Right atrium auricular region (tissue), 2 donors: Measurements from ENCODE around the gene ICAM1. TPM values are rescaled to one million over a fixed set of nuclear protein-coding genes. Genes with fewer than 3 reads are reported as not detected.

Experiments
- DNase-seq: peaks from one replicate; pipeline ENCODE4 v3.0.0-alpha.2; 2019; ENCODE audit warnings: low spot score
- H3K27ac ChIP-seq, 2 donors: fragments of 200-600 bp; sonication (generic); 1 replicate in 1 of 2; 2 replicates in 1 of 2; pipeline ENCODE4 v1.5.1; 2016 to 2019
- H3K27me3 ChIP-seq, 2 donors: fragments of 200-600 bp; sonication (generic); one replicate each; pipeline versions ENCODE4 v1.5.1 to v1.6.0; 2017 to 2019
- H3K36me3 ChIP-seq: fragments of 200-600 bp; sonication (generic); one replicate; pipeline ENCODE4 v1.5.1; 2016
- H3K4me1 ChIP-seq, 2 donors: fragments of 200-600 bp; sonication (generic); one replicate each; pipeline versions ENCODE4 v1.5.1 to v1.6.0; 2017 to 2019
- H3K4me3 ChIP-seq, 2 donors: fragments of 200-600 bp; sonication (generic); 1 replicate in 1 of 2; 2 replicates in 1 of 2; pipeline ENCODE4 v1.5.1; 2017 to 2019; ENCODE audit warnings: mild to moderate bottlenecking in 1 of 2, moderate library complexity in 1 of 2
- H3K9me3 ChIP-seq, 2 donors: fragments of 200-600 bp; sonication (generic); one replicate each; pipeline ENCODE4 v1.5.1; 2019
- CTCF ChIP-seq, 2 donors: fragments of 200-600 bp; sonication (generic); IDR thresholded peaks; one replicate each; pipeline ENCODE4 v1.5.1; 2019; ENCODE audit warnings: antibody characterized with exemption in 2 of 2
- total RNA-seq, 2 donors: library from RNA; depleted of rRNA; stranded (reverse); fragments of >200 nt; gene quantifications; one replicate each; pipeline ENCODE4 v1.1.0, GENCODE V29; 2016

The ICAM1 gene
- total RNA-seq, 2 donors from 2014 or later = 15.2 to 24.4 TPM

DNA sequence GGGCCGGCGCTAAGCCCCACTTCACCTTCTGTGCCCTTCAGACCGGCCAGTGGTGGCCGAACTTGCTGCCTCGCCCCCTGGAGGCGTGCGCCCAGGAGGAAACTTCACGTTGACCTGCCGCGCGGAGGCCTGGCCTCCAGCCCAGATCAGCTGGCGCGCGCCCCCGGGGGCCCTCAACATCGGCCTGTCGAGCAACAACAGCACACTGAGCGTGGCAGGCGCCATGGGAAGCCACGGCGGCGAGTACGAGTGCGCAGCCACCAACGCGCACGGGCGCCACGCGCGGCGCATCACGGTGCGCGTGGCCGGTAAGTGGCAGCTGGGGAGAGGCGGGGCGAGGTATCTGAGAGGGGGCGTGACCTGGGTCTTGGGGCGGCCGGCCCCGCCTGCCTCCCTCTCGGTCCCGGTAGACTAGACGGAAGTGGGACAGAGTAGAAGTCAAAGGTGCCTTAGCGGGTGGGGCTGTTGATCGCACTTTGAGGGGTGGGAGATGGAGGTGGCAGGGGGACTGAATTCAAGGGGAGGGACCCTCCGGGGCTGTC is 24.5 kb downstream of the ICAM1 start:
- DNase-seq = no peak
- no peak overlapping the region for H3K27ac ChIP-seq
- peak overlapping the region in 1 of 2 donors; percentile 29 for H3K4me3 ChIP-seq
- TF ChIP-seq CTCF (IDR thresholded peaks at IDR 0.05) = no peak
- H3K36me3 ChIP-seq = no peaks in the 10 kb centered on the region
- H3K27me3 ChIP-seq = peaks cover 23 to 43% of the 10 kb centered on the region in 2 donors
- H3K4me1 ChIP-seq = peaks cover 0 to 43% of the 10 kb centered on the region in 2 donors
- H3K9me3 ChIP-seq = no peaks in the 10 kb centered on the region

GRCh38 chr19:10295847-10296591 is 25.1 kb downstream of the ICAM1 start:
- TF ChIP-seq CTCF (IDR thresholded peaks at IDR 0.05) = no peak
- no peaks in the 10 kb centered on the region for H3K9me3 ChIP-seq
- no peaks in the 10 kb centered on the region for H3K36me3 ChIP-seq
- H3K4me1 ChIP-seq = peaks cover 0 to 37% of the 10 kb centered on the region in 2 donors
- H3K4me3 ChIP-seq = peak overlapping the region in 1 of 2 donors; percentile 29
- peaks cover 23 to 36% of the 10 kb centered on the region in 2 donors for H3K27me3 ChIP-seq
- no peak for DNase-seq
- no peak overlapping the region for H3K27ac ChIP-seq

DNA sequence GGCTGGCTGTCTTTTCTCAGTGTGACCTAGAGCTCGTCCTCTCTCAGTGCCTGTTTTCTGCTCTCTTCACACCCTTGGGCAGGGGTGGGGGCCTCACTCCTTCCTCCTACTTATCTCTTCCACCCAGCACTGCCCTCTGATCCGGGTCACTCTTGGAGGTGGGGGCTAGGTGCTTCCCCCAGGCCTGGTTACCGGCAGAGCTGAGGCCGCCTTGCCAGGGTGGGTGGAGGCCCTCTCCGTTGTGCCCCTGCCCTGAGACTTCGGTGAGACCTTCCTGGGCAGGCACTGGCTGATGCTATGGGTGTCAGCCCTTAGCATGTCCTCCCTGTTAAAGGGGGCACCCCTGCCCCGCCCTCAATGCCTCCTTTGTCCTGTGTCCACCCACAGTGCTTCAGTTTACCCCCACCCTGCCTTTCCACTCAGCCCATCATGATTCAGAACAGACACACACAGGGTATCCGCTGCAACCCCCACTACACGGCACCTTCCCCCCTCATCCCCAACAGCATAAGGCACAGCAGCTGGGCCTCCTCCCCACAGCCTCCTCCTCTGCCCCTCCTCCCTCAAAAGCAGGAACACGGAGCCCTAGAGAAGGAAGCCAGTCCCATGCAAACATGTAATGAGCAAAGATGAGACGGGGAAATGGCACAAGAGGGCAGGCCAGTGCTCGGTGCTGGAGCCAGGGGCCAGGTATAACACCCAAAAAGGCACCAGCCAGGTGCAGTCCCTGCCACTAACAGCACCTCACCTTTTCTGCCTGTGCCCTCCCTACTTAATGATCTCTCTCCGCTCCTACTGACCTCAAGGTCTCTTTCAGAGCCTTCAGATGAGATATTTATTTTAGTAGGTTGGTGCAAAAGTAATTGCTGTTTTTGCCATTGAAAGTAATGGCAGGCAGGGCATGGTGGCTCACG is 28.9 kb downstream of the ICAM1 start:
- no peak for DNase-seq
- Histone ChIP-seq H3K36me3 (no peaks in the 10 kb centered on the region), H3K4me1 (peaks cover 0 to 13% of the 10 kb centered on the region in 2 donors), H3K9me3 (no peaks in the 10 kb centered on the region), H3K27me3 (peaks cover 0 to 15% of the 10 kb centered on the region in 2 donors), H3K4me3 (no peak overlapping the region), H3K27ac (no peak overlapping the region)
- TF ChIP-seq CTCF (IDR thresholded peaks at IDR 0.05) = no peak

GRCh38 chr19:10305139-10305806 is 34.4 kb downstream of the ICAM1 start:
- no peaks in the 10 kb centered on the region for H3K27me3 ChIP-seq
- no peak for DNase-seq
- no peak for TF ChIP-seq CTCF (IDR thresholded peaks at IDR 0.05)
- H3K36me3 ChIP-seq = no peaks in the 10 kb centered on the region
- H3K4me3 ChIP-seq = no peak overlapping the region
- no peaks in the 10 kb centered on the region for H3K9me3 ChIP-seq
- H3K27ac ChIP-seq = no peak overlapping the region
- H3K4me1 ChIP-seq = no peaks in the 10 kb centered on the region

- DNase-seq = no peak
- Histone ChIP-seq H3K27ac (no peak overlapping the region), H3K4me3 (no peak overlapping the region), H3K36me3 (no peaks in the 10 kb centered on the region), H3K4me1 (no peaks in the 10 kb centered on the region), H3K9me3 (no peaks in the 10 kb centered on the region), H3K27me3 (no peaks in the 10 kb centered on the region)
- TF ChIP-seq CTCF (IDR thresholded peaks at IDR 0.05) = no peak
Observed at GRCh38 chr19:10306327-10306726, 35.4 kb downstream of the ICAM1 start.
